ENCODE measurements around the gene MNAT1.

DNA sequence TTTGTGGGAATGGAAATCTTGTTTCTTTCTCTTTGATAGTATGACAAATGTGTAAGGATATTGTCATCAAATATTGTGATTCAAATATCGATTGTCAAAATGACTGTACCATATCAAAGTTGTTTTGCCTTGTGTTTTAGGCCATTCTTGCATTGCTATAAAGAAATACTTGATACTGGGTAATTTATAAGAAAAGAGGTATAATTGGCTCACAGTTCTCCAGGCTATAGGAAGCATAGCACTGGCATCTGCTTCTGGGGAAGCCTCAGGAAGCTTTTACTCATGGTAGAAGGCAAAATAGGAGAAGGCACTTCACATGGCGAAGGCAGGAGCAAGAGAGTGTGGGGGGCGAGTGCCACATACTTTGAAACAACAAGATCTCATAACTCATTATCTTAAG is 238.5 kb downstream of the MNAT1 start:
- TF ChIP-seq, protein P1, sequence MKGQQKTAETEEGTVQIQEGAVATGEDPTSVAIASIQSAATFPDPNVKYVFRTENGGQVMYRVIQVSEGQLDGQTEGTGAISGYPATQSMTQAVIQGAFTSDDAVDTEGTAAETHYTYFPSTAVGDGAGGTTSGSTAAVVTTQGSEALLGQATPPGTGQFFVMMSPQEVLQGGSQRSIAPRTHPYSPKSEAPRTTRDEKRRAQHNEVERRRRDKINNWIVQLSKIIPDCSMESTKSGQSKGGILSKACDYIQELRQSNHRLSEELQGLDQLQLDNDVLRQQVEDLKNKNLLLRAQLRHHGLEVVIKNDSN (IDR thresholded peaks at IDR 0.05; ENCODE audit: borderline replicate concordance, low read depth) = no peak
- TF ChIP-seq, protein P2, sequence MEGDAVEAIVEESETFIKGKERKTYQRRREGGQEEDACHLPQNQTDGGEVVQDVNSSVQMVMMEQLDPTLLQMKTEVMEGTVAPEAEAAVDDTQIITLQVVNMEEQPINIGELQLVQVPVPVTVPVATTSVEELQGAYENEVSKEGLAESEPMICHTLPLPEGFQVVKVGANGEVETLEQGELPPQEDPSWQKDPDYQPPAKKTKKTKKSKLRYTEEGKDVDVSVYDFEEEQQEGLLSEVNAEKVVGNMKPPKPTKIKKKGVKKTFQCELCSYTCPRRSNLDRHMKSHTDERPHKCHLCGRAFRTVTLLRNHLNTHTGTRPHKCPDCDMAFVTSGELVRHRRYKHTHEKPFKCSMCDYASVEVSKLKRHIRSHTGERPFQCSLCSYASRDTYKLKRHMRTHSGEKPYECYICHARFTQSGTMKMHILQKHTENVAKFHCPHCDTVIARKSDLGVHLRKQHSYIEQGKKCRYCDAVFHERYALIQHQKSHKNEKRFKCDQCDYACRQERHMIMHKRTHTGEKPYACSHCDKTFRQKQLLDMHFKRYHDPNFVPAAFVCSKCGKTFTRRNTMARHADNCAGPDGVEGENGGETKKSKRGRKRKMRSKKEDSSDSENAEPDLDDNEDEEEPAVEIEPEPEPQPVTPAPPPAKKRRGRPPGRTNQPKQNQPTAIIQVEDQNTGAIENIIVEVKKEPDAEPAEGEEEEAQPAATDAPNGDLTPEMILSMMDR (IDR thresholded peaks at IDR 0.05) = no peak
- TF ChIP-seq EZH2phosphoT487 (IDR thresholded peaks at IDR 0.05; ENCODE audit: borderline replicate concordance, low read depth) (no peak), RFX5 (IDR thresholded peaks at IDR 0.05; ENCODE audit: low read length) (no peak), ELF1 (IDR thresholded peaks at IDR 0.05) (no peak), GABPA (IDR thresholded peaks at IDR 0.05; ENCODE audit: low read depth) (no peak), POLR2AphosphoS5 (IDR thresholded peaks at IDR 0.05; ENCODE audit: low read depth, low read length) (no peak), RXRA (IDR thresholded peaks at IDR 0.05; ENCODE audit: borderline replicate concordance, low read depth) (no peak), EP300 (IDR thresholded peaks at IDR 0.05; ENCODE audit: borderline replicate concordance in 1 of 2, low read depth in 1 of 2, low read length in 1 of 2) (no peak), GATA2 (CRISPR knock-in tag; IDR thresholded peaks at IDR 0.05) (no peak), NFIC (IDR thresholded peaks at IDR 0.05; ENCODE audit: borderline replicate concordance) (no peak), TAF1 (IDR thresholded peaks at IDR 0.05; ENCODE audit: borderline replicate concordance, low read depth, low read length) (no peak)
- TF ChIP-seq, protein P3, sequence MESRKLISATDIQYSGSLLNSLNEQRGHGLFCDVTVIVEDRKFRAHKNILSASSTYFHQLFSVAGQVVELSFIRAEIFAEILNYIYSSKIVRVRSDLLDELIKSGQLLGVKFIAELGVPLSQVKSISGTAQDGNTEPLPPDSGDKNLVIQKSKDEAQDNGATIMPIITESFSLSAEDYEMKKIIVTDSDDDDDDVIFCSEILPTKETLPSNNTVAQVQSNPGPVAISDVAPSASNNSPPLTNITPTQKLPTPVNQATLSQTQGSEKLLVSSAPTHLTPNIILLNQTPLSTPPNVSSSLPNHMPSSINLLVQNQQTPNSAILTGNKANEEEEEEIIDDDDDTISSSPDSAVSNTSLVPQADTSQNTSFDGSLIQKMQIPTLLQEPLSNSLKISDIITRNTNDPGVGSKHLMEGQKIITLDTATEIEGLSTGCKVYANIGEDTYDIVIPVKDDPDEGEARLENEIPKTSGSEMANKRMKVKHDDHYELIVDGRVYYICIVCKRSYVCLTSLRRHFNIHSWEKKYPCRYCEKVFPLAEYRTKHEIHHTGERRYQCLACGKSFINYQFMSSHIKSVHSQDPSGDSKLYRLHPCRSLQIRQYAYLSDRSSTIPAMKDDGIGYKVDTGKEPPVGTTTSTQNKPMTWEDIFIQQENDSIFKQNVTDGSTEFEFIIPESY (IDR thresholded peaks at IDR 0.05; ENCODE audit: borderline replicate concordance, low read depth) = no peak
- TF ChIP-seq, protein P4, sequence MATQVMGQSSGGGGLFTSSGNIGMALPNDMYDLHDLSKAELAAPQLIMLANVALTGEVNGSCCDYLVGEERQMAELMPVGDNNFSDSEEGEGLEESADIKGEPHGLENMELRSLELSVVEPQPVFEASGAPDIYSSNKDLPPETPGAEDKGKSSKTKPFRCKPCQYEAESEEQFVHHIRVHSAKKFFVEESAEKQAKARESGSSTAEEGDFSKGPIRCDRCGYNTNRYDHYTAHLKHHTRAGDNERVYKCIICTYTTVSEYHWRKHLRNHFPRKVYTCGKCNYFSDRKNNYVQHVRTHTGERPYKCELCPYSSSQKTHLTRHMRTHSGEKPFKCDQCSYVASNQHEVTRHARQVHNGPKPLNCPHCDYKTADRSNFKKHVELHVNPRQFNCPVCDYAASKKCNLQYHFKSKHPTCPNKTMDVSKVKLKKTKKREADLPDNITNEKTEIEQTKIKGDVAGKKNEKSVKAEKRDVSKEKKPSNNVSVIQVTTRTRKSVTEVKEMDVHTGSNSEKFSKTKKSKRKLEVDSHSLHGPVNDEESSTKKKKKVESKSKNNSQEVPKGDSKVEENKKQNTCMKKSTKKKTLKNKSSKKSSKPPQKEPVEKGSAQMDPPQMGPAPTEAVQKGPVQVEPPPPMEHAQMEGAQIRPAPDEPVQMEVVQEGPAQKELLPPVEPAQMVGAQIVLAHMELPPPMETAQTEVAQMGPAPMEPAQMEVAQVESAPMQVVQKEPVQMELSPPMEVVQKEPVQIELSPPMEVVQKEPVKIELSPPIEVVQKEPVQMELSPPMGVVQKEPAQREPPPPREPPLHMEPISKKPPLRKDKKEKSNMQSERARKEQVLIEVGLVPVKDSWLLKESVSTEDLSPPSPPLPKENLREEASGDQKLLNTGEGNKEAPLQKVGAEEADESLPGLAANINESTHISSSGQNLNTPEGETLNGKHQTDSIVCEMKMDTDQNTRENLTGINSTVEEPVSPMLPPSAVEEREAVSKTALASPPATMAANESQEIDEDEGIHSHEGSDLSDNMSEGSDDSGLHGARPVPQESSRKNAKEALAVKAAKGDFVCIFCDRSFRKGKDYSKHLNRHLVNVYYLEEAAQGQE (IDR thresholded peaks at IDR 0.05; ENCODE audit: low read depth, low read length) = no peak
